HG03558 (cell line): ENCODE measurements around the gene SHKBP1.
A peak's percentile ranks its signal among the peaks of the same experiment; 100 is the strongest.
"Not testable (repeated sequence)": the region's sequence is repeated elsewhere in the genome, so short reads cannot be mapped to it uniquely, and the experiment has no call there.

Source experiments
- ATAC-seq: cut with Tn5 transposase; IDR thresholded peaks from one replicate; pipeline ENCODE4 v1.9.1; 2021; ENCODE audit warnings: moderate number of reproducible peaks; ENCODE audit not compliant: unreplicated experiment; ENCODE audit errors: extremely low read depth

The SHKBP1 gene

GRCh38 chr19:40576585-40577451 is at the start of gene SHKBP1:
SHKBP1 (plus strand) TSS chr19:40576873; CDS start chr19:40576900, 27 bp downstream.
- ATAC-seq = peak; percentile 54

- no peak for ATAC-seq
These were observed 48.6 kb upstream of the SHKBP1 start for GRCh38 chr19:40528078-40528477.

- ATAC-seq = no peak
These were observed 48.1 kb upstream of the SHKBP1 start for GRCh38 chr19:40528533-40529092.

GRCh38 chr19:40529093-40529954 is 47.3 kb upstream of the SHKBP1 start:
- ATAC-seq = no peak

- ATAC-seq = no peak
These were observed 46.4 kb upstream of the SHKBP1 start for GRCh38 chr19:40530091-40530901.

GRCh38 chr19:40533508-40533907 is 43.2 kb upstream of the SHKBP1 start:
- no peak for ATAC-seq

- no peak for ATAC-seq
These were observed 42.5 kb upstream of the SHKBP1 start for GRCh38 chr19:40534148-40534547.

- no peak for ATAC-seq
These were observed 37.6 kb upstream of the SHKBP1 start for GRCh38 chr19:40539070-40539469.

- ATAC-seq = no peak
These were observed 34.3 kb upstream of the SHKBP1 start for GRCh38 chr19:40542202-40542859.

GRCh38 chr19:40543029-40543597 is 33.6 kb upstream of the SHKBP1 start:
- ATAC-seq = no peak

- not testable (repeated sequence) for ATAC-seq
These were observed 30.4 kb upstream of the SHKBP1 start for GRCh38 chr19:40546153-40546841.

GRCh38 chr19:40547190-40547589 is 29.5 kb upstream of the SHKBP1 start:
- ATAC-seq = not testable (repeated sequence)

- no peak for ATAC-seq
These were observed 28.8 kb upstream of the SHKBP1 start for GRCh38 chr19:40547836-40548235.

- ATAC-seq = no peak
These were observed 27.5 kb upstream of the SHKBP1 start for GRCh38 chr19:40549007-40549708.

GRCh38 chr19:40550951-40551350 is 25.7 kb upstream of the SHKBP1 start:
- ATAC-seq = no peak

GRCh38 chr19:40552848-40553247 is 23.8 kb upstream of the SHKBP1 start:
- ATAC-seq = no peak

GRCh38 chr19:40553885-40554857 is 22.5 kb upstream of the SHKBP1 start:
- no peak for ATAC-seq
